GM12878 (cell line): ENCODE data around the gene GRIK4. TPM values are rescaled to one million over a fixed set of nuclear protein-coding genes. Genes with fewer than 3 reads are reported as not detected.
A peak's percentile ranks its signal among the peaks of the same experiment; 100 is the strongest.

Experiments
- ATAC-seq: fragments of 200-7000 bp; cut with Tn5 transposase; 3 replicates; pipeline ENCODE4 v1.9.1; 2020; ENCODE audit warnings: mild to moderate bottlenecking, moderate library complexity
- BruUV-seq: library from RNA; stranded (reverse); fragments of 400-500 nt; replicated peaks from 2 replicates; lab custom pipeline; 2021; lab: Mats Ljungman, UMichigan
- CTCF ChIA-PET: fragments of 300-600 bp; sonication (Branson Sonifier 250); formaldehyde crosslinking; extraction: SDS; loops from one replicate; lab custom pipeline; 2021; ENCODE audit warnings: inconsistent platforms; lab: Yijun Ruan, JAX
- POLR2A ChIA-PET: fragments of 350-600 bp; formaldehyde crosslinking; extraction: SDS; loops from one replicate; lab custom pipeline; 2021; ENCODE audit warnings: inconsistent platforms; lab: Charles Lee
- RAD21 ChIA-PET: fragments of 300-600 bp; sonication (Branson Sonifier 250); formaldehyde crosslinking; loops from one replicate; lab custom pipeline; 2023; ENCODE audit warnings: antibody characterized with exemption; ENCODE audit not compliant: unreplicated experiment; lab: Charles Lee
- SMC1A ChIA-PET: fragments of 300-600 bp; sonication (Branson Sonifier 250); formaldehyde crosslinking; loops from one replicate; lab custom pipeline; 2023; ENCODE audit not compliant: unreplicated experiment, uncharacterized antibody; lab: Charles Lee
- DNase-seq: peaks from one replicate; pipeline ENCODE4 v3.0.0-alpha.2; 2011; ENCODE audit warnings: low read depth, low spot score
- FAIRE-seq: peaks from 3 replicates; lab custom pipeline; 2011; peaks lifted over from hg19 to GRCh38; lab: Jason Lieb, UNC
- H2AFZ ChIP-seq: 2 replicates; pipeline ENCODE4 v1.6.0; 2011; ENCODE audit warnings: low read depth, low read length, control low read depth; ENCODE audit not compliant: control insufficient read depth
- H3K27ac ChIP-seq: 2 replicates; pipeline ENCODE4 v1.5.1; 2011; ENCODE audit warnings: control low read depth; ENCODE audit not compliant: control insufficient read depth, insufficient read depth
- H3K27me3 ChIP-seq, 2 experiments: replicated peaks in 1 of 2; 2 replicates each; pipeline versions ENCODE4 v1.6.0 to v1.6.1; 2011; ENCODE audit warnings: low read length in 1 of 2; ENCODE audit not compliant: control insufficient read depth in 2 of 2, insufficient read depth in 2 of 2
- H3K36me3 ChIP-seq, 2 experiments: 2 replicates each; pipeline ENCODE4 v1.5.1; 2011; ENCODE audit warnings: low read length in 1 of 2; ENCODE audit not compliant: control insufficient read depth in 2 of 2, insufficient read depth in 2 of 2
- H3K4me1 ChIP-seq: 2 replicates; pipeline ENCODE4 v1.6.1; 2011; ENCODE audit warnings: mild to moderate bottlenecking, low read length, moderate library complexity, mixed read lengths; ENCODE audit not compliant: control insufficient read depth, insufficient read depth
- H3K4me2 ChIP-seq: 2 replicates; pipeline ENCODE4 v1.6.0; 2011; ENCODE audit warnings: control low read depth; ENCODE audit not compliant: control insufficient read depth, insufficient read depth
- H3K4me3 ChIP-seq: fragments of 200-600 bp; sonication (generic); 2 replicates; pipeline ENCODE4 v1.5.1; 2016
- H3K79me2 ChIP-seq: 2 replicates; pipeline ENCODE4 v1.6.0; 2011; ENCODE audit warnings: low read length; ENCODE audit not compliant: control insufficient read depth, insufficient read depth
- H3K9ac ChIP-seq: 2 replicates; pipeline ENCODE4 v1.8.0; 2011; ENCODE audit warnings: low read length, control low read depth, mixed read lengths; ENCODE audit not compliant: control insufficient read depth, insufficient read depth
- H3K9me3 ChIP-seq: replicated peaks from 3 replicates; pipeline ENCODE4 v1.5.1; 2011; ENCODE audit warnings: mild to moderate bottlenecking, low read length; ENCODE audit not compliant: control insufficient read depth, insufficient read depth
- H4K20me1 ChIP-seq: 2 replicates; pipeline ENCODE4 v1.6.0; 2011; ENCODE audit not compliant: control insufficient read depth, insufficient read depth
- BACH1 ChIP-seq: fragments of 450-650 bp; IDR thresholded peaks from 2 replicates; pipeline ENCODE4 v1.6.1; 2017; ENCODE audit warnings: mild to moderate bottlenecking, borderline replicate concordance
- MYB ChIP-seq: fragments of 150-350 bp; IDR thresholded peaks from 2 replicates; pipeline ENCODE4 v1.6.1; 2014; ENCODE audit warnings: mild to moderate bottlenecking, low read depth, low read length, borderline replicate concordance
- PAX5 ChIP-seq: IDR thresholded peaks from 2 replicates; pipeline ENCODE4 v1.6.1; 2011; ENCODE audit warnings: low read depth, low read length, borderline replicate concordance
- SRF ChIP-seq, 2 experiments: IDR thresholded peaks; 2 replicates each; pipeline ENCODE4 v1.6.1; 2011; ENCODE audit warnings: low read depth in 2 of 2, low read length in 2 of 2, mild to moderate bottlenecking in 1 of 2, moderate library complexity in 1 of 2
- STAT1 ChIP-seq: fragments of 450-650 bp; conservative IDR thresholded peaks from 2 replicates; pipeline ENCODE4 v1.6.1; 2014; ENCODE audit warnings: antibody characterized with exemption, mild to moderate bottlenecking
- ZNF622 ChIP-seq: fragments of 450-650 bp; IDR thresholded peaks from 2 replicates; pipeline ENCODE4 v1.6.1; 2017; ENCODE audit warnings: mild to moderate bottlenecking, inconsistent platforms
- WGBS: methylation state at CpG from one replicate; pipeline ENCODE4 v1.1.6; 2016; ENCODE audit warnings: low lambda C conversion rate; ENCODE audit not compliant: insufficient replicate concordance, insufficient coverage; ENCODE audit errors: missing lambda C conversion rate; 5-methylcytosine and 5-hydroxymethylcytosine counted together
- in situ Hi-C: fragments of 300-500 bp; cut with MboI; formaldehyde crosslinking; loops from 9 replicates; pipeline ENCODE4 v1.14.3; 2018; ENCODE audit warnings: mixed read lengths
- intact Hi-C: fragments of 100-400 bp; cut with micrococcal nuclease; formaldehyde crosslinking; loops from one replicate; pipeline ENCODE4 v1.14.2; 2022; ENCODE audit not compliant: unreplicated experiment
- polyA plus RNA-seq, 11 experiments: library from polyadenylated mRNA; depleted of rRNA in 4 of 11; unstranded in 6 of 11; stranded (reverse) in 5 of 11; fragments of >200 nt; fragmentation: Nextera tagmentation in 4 of 11; fragmentation: Illumina TruSeq in 1 of 11; extraction: Ambion mirVana in 4 of 11; extraction: Trizol in 1 of 11; gene quantifications; 1 replicate in 1 of 11; 2 replicates in 10 of 11; pipeline versions ENCODE4 v1.2.1 to v1.2.3, GENCODE V29; 2011 to 2016; ENCODE audit warnings: inconsistent platforms in 2 of 11, missing spikeins in 2 of 11, low read depth in 1 of 11
- total RNA-seq, 4 experiments: library from RNA; depleted of rRNA in 3 of 4; stranded (reverse); fragments of >200 nt in 3 of 4; fragmentation: Illumina TruSeq in 1 of 4; extraction: Trizol in 1 of 4; gene quantifications; 2 replicates each; pipeline versions ENCODE4 v1.2.1 to v1.2.3, GENCODE V29; 2013 to 2021
- TF ChIP-seq, protein P1 (sequence below): fragments of 450-650 bp; IDR thresholded peaks from 2 replicates; pipeline ENCODE4 v1.6.1; 2016; ENCODE audit warnings: mild to moderate bottlenecking
- TF ChIP-seq, protein P2 (sequence below): fragments of 450-650 bp; IDR thresholded peaks from 2 replicates; pipeline ENCODE4 v1.6.1; 2017; ENCODE audit warnings: low read depth, mild to moderate bottlenecking, moderate library complexity
- TF ChIP-seq, protein P3 (sequence below): fragments of 450-650 bp; IDR thresholded peaks from 2 replicates; pipeline ENCODE4 v1.6.1; 2017; ENCODE audit warnings: mild to moderate bottlenecking

Gene GRIK4
- total and polyA plus RNA-seq, 10 of the 15 experiments (the other 5 are each of a cell fraction or from before 2014, with no cell fraction given), result 0.33 to 3.6 (median 0.72) TPM

DNA sequence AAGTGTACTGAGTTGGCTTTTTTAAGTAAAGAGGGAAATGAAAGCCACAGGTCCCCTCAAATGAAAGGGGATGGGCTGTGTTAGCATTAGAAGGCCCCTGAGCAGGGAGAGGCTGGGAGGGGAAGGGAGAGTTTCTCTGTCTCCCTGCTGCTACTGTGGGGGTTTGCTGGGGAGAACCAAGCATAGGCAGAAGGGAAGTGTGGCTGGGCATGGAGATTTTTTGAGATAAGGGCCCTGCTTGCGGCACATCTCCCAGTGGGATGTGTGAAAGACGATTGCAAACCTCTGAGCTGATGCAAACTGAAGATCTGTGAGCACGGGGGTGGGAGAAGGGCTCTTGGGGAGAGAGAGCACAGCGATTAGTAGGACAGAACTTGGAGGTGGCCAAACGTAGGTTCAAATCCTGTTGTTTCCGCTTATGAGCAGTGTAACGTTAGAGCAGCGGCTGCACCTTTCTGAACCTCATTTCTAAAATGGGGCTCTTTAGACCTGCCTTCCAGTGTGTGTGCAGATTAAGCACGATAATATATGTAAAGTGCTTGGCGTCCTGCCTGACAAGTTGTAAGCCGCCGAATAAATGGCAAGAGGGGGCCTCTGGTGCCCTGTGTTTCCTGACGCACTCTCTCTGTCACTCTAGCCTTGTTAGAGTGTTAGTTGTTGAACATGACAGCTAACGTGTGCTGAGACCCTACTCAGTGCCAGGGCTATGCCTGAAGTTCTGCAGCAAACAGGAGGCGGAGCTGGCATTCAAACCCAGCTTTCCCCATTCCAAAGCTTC, 122.3 kb downstream of the GRIK4 start:
- ATAC-seq, result peak; percentile 32; the same call in 1 of the 3 replicates
- intact Hi-C loops, result loop anchor here (5.0 kb wide), 1 partner anchor 53 kb away; no protein-coding TSS in a partner anchor
- H3K4me2 ChIP-seq, result no peak overlapping the region
- no peak for DNase-seq
- BruUV-seq, result no TSS peak
- H3K4me1 ChIP-seq, result peaks cover 10% of the 10 kb centered on the region
- H4K20me1 ChIP-seq, result 0 out of 2 replicates have a peak, but pooled peaks cover 2% of the 10 kb centered on the region
- ChIA-PET RAD21 (interaction anchor here (0.6 to 3.3 kb wide), 4 partner anchors 21 to 133 kb away, joined by 3 to 27 read pairs (median 4); no protein-coding TSS in a partner anchor), POLR2A (no interaction called here), CTCF (interaction anchor here (0.9 to 5.3 kb wide), 7 partner anchors 13 to 472 kb away, joined by 3 to 36 read pairs (median 4); no protein-coding TSS in a partner anchor), SMC1A (interaction anchor here (0.9 to 4.9 kb wide), 8 partner anchors 9 to 113 kb away, joined by 3 to 33 read pairs (median 4); no protein-coding TSS in a partner anchor)
- H2AFZ ChIP-seq, result no peak overlapping the region
- in situ Hi-C loops, result no loop called here
- no peaks in the 10 kb centered on the region; a peak in 2 of 4 replicates for H3K36me3 ChIP-seq
- H3K79me2 ChIP-seq, result no peaks in the 10 kb centered on the region
- no peaks in the 10 kb centered on the region for H3K27me3 ChIP-seq
- no peak overlapping the region for H3K4me3 ChIP-seq
- no peak overlapping the region for H3K9ac ChIP-seq
- no peak for TF ChIP-seq ZNF622
- TF ChIP-seq MYB, result no peak
- no peak for FAIRE-seq
- H3K9me3 ChIP-seq, result no peaks in the 10 kb centered on the region
- 50% methylated on average over 15 of the region's 15 CpGs for WGBS
- no peak overlapping the region for H3K27ac ChIP-seq

DNA sequence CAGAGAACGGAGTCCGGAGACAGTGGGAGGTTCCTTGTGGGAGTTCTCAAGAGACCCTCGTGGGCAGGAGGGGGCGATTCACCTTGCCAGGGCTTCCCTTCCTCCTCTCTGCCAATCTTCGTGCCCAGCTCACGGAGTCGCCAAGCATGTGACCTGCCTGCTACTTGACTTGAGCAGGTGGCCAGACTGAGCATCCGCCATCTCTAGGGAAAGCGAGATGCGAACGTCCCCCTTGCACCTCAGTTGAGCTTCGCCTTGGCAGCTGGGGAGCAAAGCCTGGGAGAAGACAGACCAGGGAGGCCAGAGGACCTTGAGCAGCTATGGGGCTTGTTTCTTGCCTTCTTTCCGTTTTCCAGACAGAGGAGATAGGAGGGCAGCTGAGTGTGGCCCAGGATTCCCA, 123.2 kb downstream of the GRIK4 start:
- H3K36me3 ChIP-seq, result no peaks in the 10 kb centered on the region; a peak in 2 of 4 replicates
- ChIA-PET RAD21 (interaction anchor here (1.1 to 1.6 kb wide), 2 partner anchors 14 to 22 kb away, joined by 3 to 5 read pairs; no protein-coding TSS in a partner anchor), SMC1A (interaction anchor here (1.1 to 1.4 kb wide), 5 partner anchors 9 to 47 kb away, joined by 3 to 8 read pairs (median 4); no protein-coding TSS in a partner anchor), POLR2A (no interaction called here), CTCF (interaction anchor here (0.6 to 5.3 kb wide), 6 partner anchors 13 to 1111 kb away, joined by 3 to 36 read pairs (median 3); no protein-coding TSS in a partner anchor)
- DNase-seq (no peak), FAIRE-seq (no peak), ATAC-seq (no peak)
- H3K4me2 ChIP-seq, result no peak overlapping the region
- H3K27me3 ChIP-seq, result no peaks in the 10 kb centered on the region
- no peaks in the 10 kb centered on the region for H3K79me2 ChIP-seq
- no peak overlapping the region for H2AFZ ChIP-seq
- in situ Hi-C loops (no loop called here), intact Hi-C loops (loop anchor here (5.0 kb wide), 1 partner anchor 53 kb away; no protein-coding TSS in a partner anchor)
- H3K4me3 ChIP-seq, result no peak overlapping the region
- H3K9me3 ChIP-seq, result no peaks in the 10 kb centered on the region
- 55% methylated on average over 13 of the region's 13 CpGs for WGBS
- no TSS peak for BruUV-seq
- 0 out of 2 replicates have a peak, but pooled peaks cover 2% of the 10 kb centered on the region for H4K20me1 ChIP-seq
- no peak overlapping the region for H3K9ac ChIP-seq
- no peak overlapping the region for H3K27ac ChIP-seq
- peaks cover 10% of the 10 kb centered on the region for H3K4me1 ChIP-seq
- TF ChIP-seq STAT1 (no peak), PAX5 (no peak), BACH1 (no peak), SRF (IDR thresholded peaks at IDR 0.05; ENCODE audit: low read depth in 2 of 2, low read length in 2 of 2) (no peak)
- TF ChIP-seq, protein P1, sequence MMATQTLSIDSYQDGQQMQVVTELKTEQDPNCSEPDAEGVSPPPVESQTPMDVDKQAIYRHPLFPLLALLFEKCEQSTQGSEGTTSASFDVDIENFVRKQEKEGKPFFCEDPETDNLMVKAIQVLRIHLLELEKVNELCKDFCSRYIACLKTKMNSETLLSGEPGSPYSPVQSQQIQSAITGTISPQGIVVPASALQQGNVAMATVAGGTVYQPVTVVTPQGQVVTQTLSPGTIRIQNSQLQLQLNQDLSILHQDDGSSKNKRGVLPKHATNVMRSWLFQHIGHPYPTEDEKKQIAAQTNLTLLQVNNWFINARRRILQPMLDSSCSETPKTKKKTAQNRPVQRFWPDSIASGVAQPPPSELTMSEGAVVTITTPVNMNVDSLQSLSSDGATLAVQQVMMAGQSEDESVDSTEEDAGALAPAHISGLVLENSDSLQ, result no peak
- TF ChIP-seq, protein P2, sequence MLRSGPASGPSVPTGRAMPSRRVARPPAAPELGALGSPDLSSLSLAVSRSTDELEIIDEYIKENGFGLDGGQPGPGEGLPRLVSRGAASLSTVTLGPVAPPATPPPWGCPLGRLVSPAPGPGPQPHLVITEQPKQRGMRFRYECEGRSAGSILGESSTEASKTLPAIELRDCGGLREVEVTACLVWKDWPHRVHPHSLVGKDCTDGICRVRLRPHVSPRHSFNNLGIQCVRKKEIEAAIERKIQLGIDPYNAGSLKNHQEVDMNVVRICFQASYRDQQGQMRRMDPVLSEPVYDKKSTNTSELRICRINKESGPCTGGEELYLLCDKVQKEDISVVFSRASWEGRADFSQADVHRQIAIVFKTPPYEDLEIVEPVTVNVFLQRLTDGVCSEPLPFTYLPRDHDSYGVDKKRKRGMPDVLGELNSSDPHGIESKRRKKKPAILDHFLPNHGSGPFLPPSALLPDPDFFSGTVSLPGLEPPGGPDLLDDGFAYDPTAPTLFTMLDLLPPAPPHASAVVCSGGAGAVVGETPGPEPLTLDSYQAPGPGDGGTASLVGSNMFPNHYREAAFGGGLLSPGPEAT, result no peak
- TF ChIP-seq, protein P3, sequence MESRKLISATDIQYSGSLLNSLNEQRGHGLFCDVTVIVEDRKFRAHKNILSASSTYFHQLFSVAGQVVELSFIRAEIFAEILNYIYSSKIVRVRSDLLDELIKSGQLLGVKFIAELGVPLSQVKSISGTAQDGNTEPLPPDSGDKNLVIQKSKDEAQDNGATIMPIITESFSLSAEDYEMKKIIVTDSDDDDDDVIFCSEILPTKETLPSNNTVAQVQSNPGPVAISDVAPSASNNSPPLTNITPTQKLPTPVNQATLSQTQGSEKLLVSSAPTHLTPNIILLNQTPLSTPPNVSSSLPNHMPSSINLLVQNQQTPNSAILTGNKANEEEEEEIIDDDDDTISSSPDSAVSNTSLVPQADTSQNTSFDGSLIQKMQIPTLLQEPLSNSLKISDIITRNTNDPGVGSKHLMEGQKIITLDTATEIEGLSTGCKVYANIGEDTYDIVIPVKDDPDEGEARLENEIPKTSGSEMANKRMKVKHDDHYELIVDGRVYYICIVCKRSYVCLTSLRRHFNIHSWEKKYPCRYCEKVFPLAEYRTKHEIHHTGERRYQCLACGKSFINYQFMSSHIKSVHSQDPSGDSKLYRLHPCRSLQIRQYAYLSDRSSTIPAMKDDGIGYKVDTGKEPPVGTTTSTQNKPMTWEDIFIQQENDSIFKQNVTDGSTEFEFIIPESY, result no peak
